Limb (tissue), 2 donors: ENCODE data around the gene EXT2.

Experiments used
- DNase-seq, 2 donors: peaks; one replicate each; pipeline ENCODE4 v3.0.0-alpha.2; 2016; ENCODE audit errors: extremely low spot score in 2 of 2

The EXT2 gene

GRCh38 chr11:44133335-44133946, 38.0 kb downstream of the EXT2 start:
- peak in 1 of 2 donors; percentile 49 for DNase-seq

- DNase-seq = no peak
Measured at GRCh38 chr11:44134625-44135024, 39.1 kb downstream of the EXT2 start.

GRCh38 chr11:44136176-44136945, 40.9 kb downstream of the EXT2 start:
- DNase-seq = no peak

GRCh38 chr11:44137057-44137456, 41.6 kb downstream of the EXT2 start:
- peak in 1 of 2 donors; percentile 6 for DNase-seq

- DNase-seq = no peak
Measured at GRCh38 chr11:44138286-44138685, 42.8 kb downstream of the EXT2 start.

- DNase-seq = no peak
Measured at GRCh38 chr11:44138980-44139379, 43.5 kb downstream of the EXT2 start.

- DNase-seq = no peak
Measured at GRCh38 chr11:44139565-44140330, 44.3 kb downstream of the EXT2 start.

GRCh38 chr11:44140372-44140771, 44.9 kb downstream of the EXT2 start:
- DNase-seq = peak in 1 of 2 donors; percentile 13

- no peak for DNase-seq
Measured at GRCh38 chr11:44140805-44141204, 45.3 kb downstream of the EXT2 start.

- DNase-seq = no peak
Measured at GRCh38 chr11:44143987-44144909, 48.8 kb downstream of the EXT2 start.

- DNase-seq = no peak
Measured at GRCh38 chr11:44145011-44145775, 49.7 kb downstream of the EXT2 start.

- no peak for DNase-seq
Measured at GRCh38 chr11:44146931-44147330, 51.5 kb downstream of the EXT2 start.

GRCh38 chr11:44147751-44148150, 52.3 kb downstream of the EXT2 start:
- DNase-seq = no peak

GRCh38 chr11:44149651-44150050, 54.2 kb downstream of the EXT2 start:
- no peak for DNase-seq

- DNase-seq = no peak
Measured at GRCh38 chr11:44150401-44150800, 54.9 kb downstream of the EXT2 start.

GRCh38 chr11:44157019-44157418, 61.5 kb downstream of the EXT2 start:
- DNase-seq = no peak

GRCh38 chr11:44158384-44158783, 62.9 kb downstream of the EXT2 start:
- no peak for DNase-seq

GRCh38 chr11:44159848-44160721, 64.6 kb downstream of the EXT2 start:
- no peak for DNase-seq

- no peak for DNase-seq
Measured at GRCh38 chr11:44162004-44162403, 66.5 kb downstream of the EXT2 start.

GRCh38 chr11:44162662-44163061, 67.2 kb downstream of the EXT2 start:
- no peak for DNase-seq
